GM13976 (cell line): ENCODE data around the gene PTPRK.

Experiments used
- DNase-seq: peaks from one replicate; pipeline ENCODE4 v3.0.0; 2012; ENCODE audit warnings: low spot score
- in situ Hi-C: fragments of 300-500 bp; cut with MboI; formaldehyde crosslinking; loops from one replicate; pipeline ENCODE4 v1.12.0; 2022; ENCODE audit warnings: low sequenced_read_pairs, mixed read lengths, inconsistent platforms; ENCODE audit not compliant: unreplicated experiment
- TF ChIP-seq, protein P1 (sequence below): IDR thresholded peaks from 2 replicates; pipeline ENCODE4 v1.5.1; 2012; ENCODE audit warnings: borderline replicate concordance, mild to moderate bottlenecking; ENCODE audit not compliant: insufficient read depth; ENCODE audit errors: extremely low read depth, missing control alignments, control extremely low read depth

Gene PTPRK

DNA sequence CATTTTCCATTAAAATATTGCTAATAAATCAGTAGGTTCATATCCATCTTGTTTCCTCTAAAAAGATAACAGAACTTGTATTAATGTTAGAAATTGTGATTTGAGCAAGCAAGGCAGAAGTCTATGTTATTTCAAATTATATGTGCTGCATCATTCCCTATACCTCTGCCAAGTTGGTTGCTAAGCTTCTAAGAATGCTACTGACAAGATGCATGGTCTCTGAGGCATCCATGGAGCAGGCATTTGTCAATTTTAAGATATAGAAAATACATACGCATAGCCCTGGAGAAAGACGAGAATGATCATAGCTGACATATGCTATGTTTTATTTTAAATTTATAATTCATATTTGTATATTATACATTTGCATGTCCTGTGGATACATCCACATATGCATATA lies 451.2 kb downstream of the PTPRK start:
- DNase-seq = no peak
- TF ChIP-seq, protein P1, sequence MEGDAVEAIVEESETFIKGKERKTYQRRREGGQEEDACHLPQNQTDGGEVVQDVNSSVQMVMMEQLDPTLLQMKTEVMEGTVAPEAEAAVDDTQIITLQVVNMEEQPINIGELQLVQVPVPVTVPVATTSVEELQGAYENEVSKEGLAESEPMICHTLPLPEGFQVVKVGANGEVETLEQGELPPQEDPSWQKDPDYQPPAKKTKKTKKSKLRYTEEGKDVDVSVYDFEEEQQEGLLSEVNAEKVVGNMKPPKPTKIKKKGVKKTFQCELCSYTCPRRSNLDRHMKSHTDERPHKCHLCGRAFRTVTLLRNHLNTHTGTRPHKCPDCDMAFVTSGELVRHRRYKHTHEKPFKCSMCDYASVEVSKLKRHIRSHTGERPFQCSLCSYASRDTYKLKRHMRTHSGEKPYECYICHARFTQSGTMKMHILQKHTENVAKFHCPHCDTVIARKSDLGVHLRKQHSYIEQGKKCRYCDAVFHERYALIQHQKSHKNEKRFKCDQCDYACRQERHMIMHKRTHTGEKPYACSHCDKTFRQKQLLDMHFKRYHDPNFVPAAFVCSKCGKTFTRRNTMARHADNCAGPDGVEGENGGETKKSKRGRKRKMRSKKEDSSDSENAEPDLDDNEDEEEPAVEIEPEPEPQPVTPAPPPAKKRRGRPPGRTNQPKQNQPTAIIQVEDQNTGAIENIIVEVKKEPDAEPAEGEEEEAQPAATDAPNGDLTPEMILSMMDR = no peak
- in situ Hi-C loops = no loop called here

DNA sequence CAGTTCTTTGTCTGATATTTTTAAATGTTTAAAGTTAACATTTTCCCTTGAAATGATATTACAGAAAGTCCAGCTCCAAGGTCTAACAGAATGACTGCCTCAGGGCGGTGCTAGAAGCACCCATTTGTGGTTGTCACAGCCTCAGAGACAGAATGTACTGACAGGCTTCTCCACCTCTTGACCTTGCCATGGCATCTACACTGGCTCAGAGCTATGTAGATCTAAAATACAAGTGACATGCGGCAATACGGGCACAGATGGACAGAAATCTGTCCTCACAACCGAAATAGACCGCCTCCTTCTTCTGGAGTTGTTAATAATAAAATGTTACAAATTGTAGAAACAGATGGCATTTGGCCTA lies 452.3 kb downstream of the PTPRK start:
- TF ChIP-seq, protein P1 = no peak
- in situ Hi-C loops = no loop called here
- DNase-seq = no peak

- DNase-seq = no peak
- in situ Hi-C loops = no loop called here
Observed at GRCh38 chr6:128067446-128068118, 452.8 kb downstream of the PTPRK start.

GRCh38 chr6:128065072-128065471 lies 455.3 kb downstream of the PTPRK start:
- in situ Hi-C loops = no loop called here

More at GRCh38 chr6:128067446-128068118, 452.8 kb downstream of the PTPRK start:
- TF ChIP-seq, protein P1 = no peak

DNA sequence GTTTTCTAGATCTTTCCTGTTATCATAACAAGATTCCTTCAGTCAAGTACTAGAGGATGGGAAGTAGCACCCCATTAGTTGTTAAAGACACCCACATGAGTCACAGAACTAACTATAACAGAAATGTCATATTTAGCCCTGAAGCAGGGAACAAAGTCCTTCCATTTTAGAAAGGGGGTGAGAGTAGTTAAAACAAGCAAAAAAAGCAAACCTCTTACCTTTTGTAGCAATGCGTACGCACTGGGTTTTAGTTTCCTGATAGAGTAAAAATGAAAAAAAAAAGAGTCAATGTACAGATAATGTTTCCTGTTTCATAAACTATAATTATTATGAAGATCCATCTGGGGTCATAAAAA lies 455.9 kb downstream of the PTPRK start:
- TF ChIP-seq, protein P1 = no peak
- no peak for DNase-seq
- in situ Hi-C loops = no loop called here

More at GRCh38 chr6:128065072-128065471, 455.3 kb downstream of the PTPRK start:
- no peak for DNase-seq
- TF ChIP-seq, protein P1 = no peak

GRCh38 chr6:128063850-128064539 lies 456.4 kb downstream of the PTPRK start:
- DNase-seq = no peak
- TF ChIP-seq, protein P1 = no peak
- in situ Hi-C loops = no loop called here
